ENCODE measurements around the gene GRAMD1B. TPM values are rescaled to one million over a fixed set of nuclear protein-coding genes. Genes with fewer than 3 reads are reported as not detected.
"Not testable (repeated sequence)": the region's sequence is repeated elsewhere in the genome, so short reads cannot be mapped to it uniquely, and the experiment has no call there.

The GRAMD1B gene
- total and polyA plus RNA-seq, 4 donors = 0.79 to 5.4 (median 4.6) TPM

- DNase-seq = no peak
- WGBS, 2 donors = 77 to 83% methylated on average over 5 of the region's 5 CpGs
- H3K4me1 ChIP-seq (ENCODE audit: control insufficient read depth in 1 of 2, insufficient read depth in 2 of 2, low read length in 2 of 2) = no peaks in the 10 kb centered on the region
- intact Hi-C loops (cut with DNase I) = no loop called here
- no peaks in the 10 kb centered on the region for H3K36me3 ChIP-seq (ENCODE audit: control insufficient read depth in 1 of 2, insufficient read depth in 2 of 2, low read length in 1 of 2)
- H3K9me3 ChIP-seq (ENCODE audit: control insufficient read depth, low read length) = no peaks in the 10 kb centered on the region
- H3K4me3 ChIP-seq (ENCODE audit: low read length in 2 of 2) = no peak overlapping the region
- no peak for ATAC-seq (ENCODE audit: low FRiP score)
- H3K27ac ChIP-seq (ENCODE audit: low read depth in 1 of 2, low read length in 2 of 2) = no peak overlapping the region
- no peaks in the 10 kb centered on the region for H3K27me3 ChIP-seq (ENCODE audit: control insufficient read depth in 1 of 2, insufficient read depth in 2 of 2, low read length in 1 of 2)
Observed at GRCh38 chr11:123451183-123451781, 21.2 kb downstream of the GRAMD1B start.

- Histone ChIP-seq H3K4me3 (ENCODE audit: low read length in 2 of 2) (no peak overlapping the region), H3K9me3 (ENCODE audit: control insufficient read depth, low read length) (no peaks in the 10 kb centered on the region), H3K27ac (ENCODE audit: low read depth in 1 of 2, low read length in 2 of 2) (no peak overlapping the region), H3K36me3 (ENCODE audit: control insufficient read depth in 1 of 2, insufficient read depth in 2 of 2, low read length in 1 of 2) (no peaks in the 10 kb centered on the region), H3K27me3 (ENCODE audit: control insufficient read depth in 1 of 2, insufficient read depth in 2 of 2, low read length in 1 of 2) (no peaks in the 10 kb centered on the region), H3K4me1 (ENCODE audit: control insufficient read depth in 1 of 2, insufficient read depth in 2 of 2, low read length in 2 of 2) (no peaks in the 10 kb centered on the region)
- 91 to 97% methylated on average over 1 of the region's 1 CpG for WGBS, 2 donors
- intact Hi-C loops (cut with DNase I) = no loop called here
- ATAC-seq (ENCODE audit: low FRiP score) = no peak
- no peak for DNase-seq
Observed at GRCh38 chr11:123452794-123453193, 22.7 kb downstream of the GRAMD1B start.

- WGBS, 2 donors = 75 to 83% methylated on average over 7 of the region's 7 CpGs
- Histone ChIP-seq H3K4me3 (ENCODE audit: low read length in 2 of 2) (no peak overlapping the region), H3K4me1 (ENCODE audit: control insufficient read depth in 1 of 2, insufficient read depth in 2 of 2, low read length in 2 of 2) (no peaks in the 10 kb centered on the region), H3K27ac (ENCODE audit: low read depth in 1 of 2, low read length in 2 of 2) (no peak overlapping the region), H3K9me3 (ENCODE audit: control insufficient read depth, low read length) (no peaks in the 10 kb centered on the region), H3K36me3 (ENCODE audit: control insufficient read depth in 1 of 2, insufficient read depth in 2 of 2, low read length in 1 of 2) (no peaks in the 10 kb centered on the region), H3K27me3 (ENCODE audit: control insufficient read depth in 1 of 2, insufficient read depth in 2 of 2, low read length in 1 of 2) (no peaks in the 10 kb centered on the region)
- intact Hi-C loops (cut with DNase I) = no loop called here
- ATAC-seq (ENCODE audit: low FRiP score) (no peak), DNase-seq (no peak)
Observed at GRCh38 chr11:123454060-123454651, 24.1 kb downstream of the GRAMD1B start.

- DNase-seq (no peak), ATAC-seq (ENCODE audit: low FRiP score) (no peak)
- Histone ChIP-seq H3K9me3 (ENCODE audit: control insufficient read depth, low read length) (no peaks in the 10 kb centered on the region), H3K27me3 (ENCODE audit: control insufficient read depth in 1 of 2, insufficient read depth in 2 of 2, low read length in 1 of 2) (no peaks in the 10 kb centered on the region), H3K4me3 (ENCODE audit: low read length in 2 of 2) (no peak overlapping the region), H3K27ac (ENCODE audit: low read depth in 1 of 2, low read length in 2 of 2) (no peak overlapping the region), H3K4me1 (ENCODE audit: control insufficient read depth in 1 of 2, insufficient read depth in 2 of 2, low read length in 2 of 2) (no peaks in the 10 kb centered on the region), H3K36me3 (ENCODE audit: control insufficient read depth in 1 of 2, insufficient read depth in 2 of 2, low read length in 1 of 2) (no peaks in the 10 kb centered on the region)
- intact Hi-C loops (cut with DNase I) = no loop called here
Observed at GRCh38 chr11:123454796-123455195, 24.7 kb downstream of the GRAMD1B start.

- H3K27me3 ChIP-seq (ENCODE audit: control insufficient read depth in 1 of 2, insufficient read depth in 2 of 2, low read length in 1 of 2); ATAC-seq (ENCODE audit: low FRiP score); H3K36me3 ChIP-seq (ENCODE audit: control insufficient read depth in 1 of 2, insufficient read depth in 2 of 2, low read length in 1 of 2); DNase-seq; H3K4me3 ChIP-seq (ENCODE audit: low read length in 2 of 2); H3K4me1 ChIP-seq (ENCODE audit: control insufficient read depth in 1 of 2, insufficient read depth in 2 of 2, low read length in 2 of 2); H3K9me3 ChIP-seq (ENCODE audit: control insufficient read depth, low read length); intact Hi-C loops (cut with DNase I); H3K27ac ChIP-seq (ENCODE audit: low read depth in 1 of 2, low read length in 2 of 2): not testable (repeated sequence)
- WGBS, 2 donors = 94 to 96% methylated on average over 5 of the region's 5 CpGs
Observed at GRCh38 chr11:123456448-123456847, 26.4 kb downstream of the GRAMD1B start.

- ATAC-seq (ENCODE audit: low FRiP score) (no peak), DNase-seq (peak in 1 of 2 donors; percentile 69)
- H3K27me3 ChIP-seq (ENCODE audit: control insufficient read depth in 1 of 2, insufficient read depth in 2 of 2, low read length in 1 of 2) = no peaks in the 10 kb centered on the region
- no peak overlapping the region for H3K27ac ChIP-seq (ENCODE audit: low read depth in 1 of 2, low read length in 2 of 2)
- 63 to 68% methylated on average over 8 of the region's 8 CpGs for WGBS, 2 donors
- no peaks in the 10 kb centered on the region for H3K9me3 ChIP-seq (ENCODE audit: control insufficient read depth, low read length)
- intact Hi-C loops (cut with DNase I) = no loop called here
- H3K4me3 ChIP-seq (ENCODE audit: low read length in 2 of 2) = no peak overlapping the region
- no peaks in the 10 kb centered on the region for H3K4me1 ChIP-seq (ENCODE audit: control insufficient read depth in 1 of 2, insufficient read depth in 2 of 2, low read length in 2 of 2)
- H3K36me3 ChIP-seq (ENCODE audit: control insufficient read depth in 1 of 2, insufficient read depth in 2 of 2, low read length in 1 of 2) = no peaks in the 10 kb centered on the region
Observed at GRCh38 chr11:123457187-123457770, 27.2 kb downstream of the GRAMD1B start.

- WGBS, 2 donors = 94 to 95% methylated on average over 2 of the region's 2 CpGs
Observed at GRCh38 chr11:123458501-123458900, 28.4 kb downstream of the GRAMD1B start.

GRCh38 chr11:123460012-123460700 lies 30.1 kb downstream of the GRAMD1B start:
- Histone ChIP-seq H3K9me3 (ENCODE audit: control insufficient read depth, low read length) (no peaks in the 10 kb centered on the region), H3K36me3 (ENCODE audit: control insufficient read depth in 1 of 2, insufficient read depth in 2 of 2, low read length in 1 of 2) (no peaks in the 10 kb centered on the region), H3K4me1 (ENCODE audit: control insufficient read depth in 1 of 2, insufficient read depth in 2 of 2, low read length in 2 of 2) (no peaks in the 10 kb centered on the region), H3K27ac (ENCODE audit: low read depth in 1 of 2, low read length in 2 of 2) (no peak overlapping the region), H3K27me3 (ENCODE audit: control insufficient read depth in 1 of 2, insufficient read depth in 2 of 2, low read length in 1 of 2) (no peaks in the 10 kb centered on the region), H3K4me3 (ENCODE audit: low read length in 2 of 2) (no peak overlapping the region)
- DNase-seq (no peak), ATAC-seq (ENCODE audit: low FRiP score) (no peak)
- intact Hi-C loops (cut with DNase I) = no loop called here
- WGBS, 2 donors = 72% methylated on average over 7 of the region's 7 CpGs

More at GRCh38 chr11:123458501-123458900, 28.4 kb downstream of the GRAMD1B start:
- Histone ChIP-seq H3K9me3 (ENCODE audit: control insufficient read depth, low read length) (no peaks in the 10 kb centered on the region), H3K36me3 (ENCODE audit: control insufficient read depth in 1 of 2, insufficient read depth in 2 of 2, low read length in 1 of 2) (no peaks in the 10 kb centered on the region), H3K27me3 (ENCODE audit: control insufficient read depth in 1 of 2, insufficient read depth in 2 of 2, low read length in 1 of 2) (no peaks in the 10 kb centered on the region), H3K4me3 (ENCODE audit: low read length in 2 of 2) (no peak overlapping the region), H3K4me1 (ENCODE audit: control insufficient read depth in 1 of 2, insufficient read depth in 2 of 2, low read length in 2 of 2) (no peaks in the 10 kb centered on the region), H3K27ac (ENCODE audit: low read depth in 1 of 2, low read length in 2 of 2) (no peak overlapping the region)
- intact Hi-C loops (cut with DNase I) = no loop called here
- ATAC-seq (ENCODE audit: low FRiP score) (no peak), DNase-seq (no peak)

All from aorta (tissue), 5 donors.